K562 (cell line): Measurements from ENCODE around the gene HSDL2. TPM values are rescaled to one million over a fixed set of nuclear protein-coding genes. Genes with fewer than 3 reads are reported as not detected.

Source experiments
- ASH1L ChIP-seq: fragments of 450-650 bp; IDR thresholded peaks from 2 replicates; pipeline ENCODE4 v1.6.1; 2018; ENCODE audit warnings: borderline replicate concordance, mild to moderate bottlenecking, low read depth; ENCODE audit not compliant: partially characterized antibody
- HMGN3 ChIP-seq: IDR thresholded peaks from 2 replicates; pipeline ENCODE4 v1.6.1; 2011; ENCODE audit warnings: borderline replicate concordance, low read depth, mild to moderate bottlenecking, mixed read lengths, low read length; ENCODE audit not compliant: insufficient read length; ENCODE audit errors: extremely low read depth
- ILF3 ChIP-seq: fragments of 450-650 bp; IDR thresholded peaks from 2 replicates; pipeline ENCODE4 v1.6.1; 2018; ENCODE audit warnings: antibody characterized with exemption, mild to moderate bottlenecking, moderate library complexity, borderline replicate concordance
- NR2C1 ChIP-seq, 2 experiments: fragments of 450-650 bp; IDR thresholded peaks; 2 replicates each; pipeline ENCODE4 v1.6.1; 2017; ENCODE audit warnings: mild to moderate bottlenecking in 2 of 2, antibody characterized with exemption in 1 of 2, inconsistent platforms in 1 of 2, missing compliant biosample characterization in 1 of 2, missing genetic modification characterization in 1 of 2
- NR2C2 ChIP-seq, 2 experiments: fragments of 200-800 bp in 1 of 2; sonication (Bioruptor generic) in 1 of 2; sonication (generic) in 1 of 2; formaldehyde crosslinking in 1 of 2; IDR thresholded peaks; 2 replicates each; pipeline versions ENCODE4 v1.6.1 to v1.8.0; 2016 to 2022; ENCODE audit warnings: mild to moderate bottlenecking in 1 of 2, missing compliant biosample characterization in 1 of 2, missing genetic modification characterization in 1 of 2, missing genetic modification reagents in 1 of 2
- NR4A1 ChIP-seq, 2 experiments: fragments of 250-450 bp in 1 of 2; fragments of 450-650 bp in 1 of 2; sonication (Bioruptor Pico) in 1 of 2; IDR thresholded peaks; 2 replicates each; pipeline versions ENCODE4 v1.4.0 to v1.6.1; 2016 to 2020; ENCODE audit warnings: mild to moderate bottlenecking in 2 of 2, missing compliant biosample characterization in 1 of 2, missing genetic modification characterization in 1 of 2, moderate library complexity in 1 of 2
- PCBP1 ChIP-seq: fragments of 200-400 bp; formaldehyde crosslinking; IDR thresholded peaks from 2 replicates; pipeline ENCODE4 v1.6.1; 2018; ENCODE audit warnings: mild to moderate bottlenecking, low read depth, low read length; ENCODE audit not compliant: poor library complexity, severe bottlenecking
- RBBP5 ChIP-seq: fragments of 200-600 bp; sonication (generic); IDR thresholded peaks from 2 replicates; pipeline ENCODE4 v1.6.1; 2012; ENCODE audit warnings: borderline replicate concordance, mild to moderate bottlenecking, low read length, control low read depth, inconsistent platforms; ENCODE audit not compliant: insufficient read depth, poor library complexity, severe bottlenecking
- RBFOX2 ChIP-seq: fragments of 200-400 bp; formaldehyde crosslinking; IDR thresholded peaks from 2 replicates; pipeline ENCODE4 v1.6.1; 2017; ENCODE audit warnings: low read depth, mild to moderate bottlenecking, low read length, moderate library complexity
- SAP30 ChIP-seq: fragments of 200-600 bp; sonication (generic); IDR thresholded peaks from 2 replicates; pipeline ENCODE4 v1.6.1; 2012; ENCODE audit warnings: borderline replicate concordance, low read depth, mild to moderate bottlenecking, moderate library complexity, low read length, control low read depth, inconsistent platforms; ENCODE audit not compliant: insufficient read depth, poor library complexity, severe bottlenecking
- polyA plus RNA-seq, 8 experiments: library from polyadenylated mRNA; depleted of rRNA in 4 of 8; stranded (reverse) in 5 of 8; unstranded in 3 of 8; fragments of >200 nt; fragmentation: Nextera tagmentation in 2 of 8; fragmentation: Illumina TruSeq in 1 of 8; extraction: Ambion mirVana in 2 of 8; extraction: Trizol in 1 of 8; gene quantifications; 2 replicates each; pipeline versions ENCODE4 v1.2.1 to v1.2.3, GENCODE V29; 2011 to 2014; ENCODE audit warnings: inconsistent platforms in 1 of 8, missing spikeins in 1 of 8
- total RNA-seq, 7 experiments: library from RNA; depleted of rRNA in 6 of 7; stranded (reverse); fragments of >200 nt in 6 of 7; fragmentation: Illumina TruSeq in 2 of 7; extraction: Trizol in 2 of 7; gene quantifications; 2 replicates each; pipeline versions ENCODE4 v1.2.1 to v1.2.3, GENCODE V29; 2011 to 2021; ENCODE audit warnings: low replicate concordance in 1 of 7
- TF ChIP-seq, protein P1 (sequence below): sonication (generic); formaldehyde crosslinking; IDR thresholded peaks from 2 replicates; pipeline ENCODE4 v1.8.1; 2022; ENCODE audit warnings: missing genetic modification reagents
- TF ChIP-seq, protein P2 (sequence below): fragments of 450-650 bp; formaldehyde crosslinking; IDR thresholded peaks from 2 replicates; pipeline ENCODE4 v1.4.0; 2020; ENCODE audit warnings: mild to moderate bottlenecking, moderate library complexity
- TF ChIP-seq, protein P3 (sequence below): fragments of 200-800 bp; sonication (Bioruptor generic); IDR thresholded peaks from 2 replicates; pipeline ENCODE4 v1.6.1; 2017; ENCODE audit warnings: missing genetic modification characterization, missing compliant biosample characterization
- TF ChIP-seq, protein P4 (sequence below), 3 experiments: fragments of 200-800 bp in 1 of 3; sonication (Bioruptor generic) in 1 of 3; sonication (generic) in 1 of 3; formaldehyde crosslinking in 1 of 3; IDR thresholded peaks; 2 replicates each; pipeline versions ENCODE4 v1.6.1 to v1.8.0; 2016 to 2022; ENCODE audit warnings: mild to moderate bottlenecking in 2 of 3, missing compliant biosample characterization in 2 of 3, missing genetic modification characterization in 2 of 3, missing genetic modification reagents in 1 of 3
- TF ChIP-seq, protein P5 (sequence below): fragments of 200-400 bp; formaldehyde crosslinking; IDR thresholded peaks from 2 replicates; pipeline ENCODE4 v1.6.1; 2017; ENCODE audit warnings: mild to moderate bottlenecking, low read depth, low read length, moderate library complexity

Gene HSDL2
- total and polyA plus RNA-seq, 9 of the 15 experiments (the other 6 are each of a cell fraction or from before 2014, with no cell fraction given) = 22.8 to 74.1 (median 35.6) TPM

DNA sequence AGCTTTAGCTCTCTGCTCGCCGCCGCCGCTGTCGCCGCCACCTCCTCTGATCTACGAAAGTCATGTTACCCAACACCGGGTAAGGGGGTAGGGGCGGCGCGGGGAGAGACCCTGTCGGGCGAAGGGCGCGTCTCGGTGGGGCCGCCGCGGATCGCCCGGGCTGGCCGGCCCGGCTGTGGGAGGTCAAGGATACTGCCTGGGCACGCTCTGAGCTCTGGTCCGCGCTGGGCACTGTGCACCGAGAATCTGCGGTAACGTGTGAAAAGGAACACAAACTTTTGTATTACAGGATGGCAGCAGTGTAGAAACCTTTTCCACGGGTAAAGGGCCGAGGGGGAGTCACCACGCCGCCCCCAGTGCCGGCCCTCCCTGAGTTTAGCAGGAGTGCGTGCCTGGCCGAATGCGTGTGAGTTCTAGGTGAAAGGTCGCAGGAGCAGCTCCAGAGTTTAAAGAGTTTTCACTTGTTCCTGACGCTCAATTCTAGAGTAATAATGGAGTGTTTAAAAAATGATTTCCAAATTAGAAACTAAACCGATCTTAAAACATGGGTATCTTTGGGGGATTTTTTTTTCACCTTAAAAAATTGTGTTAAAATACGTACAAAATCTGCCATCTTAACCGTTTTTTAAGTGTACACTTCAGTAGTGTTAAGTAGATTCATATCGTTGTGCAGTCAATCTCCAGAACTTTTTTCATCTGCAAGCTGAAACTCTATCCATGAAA, at the start of gene HSDL2 (continued):
- TF ChIP-seq NR2C2 (CRISPR knock-in tag; IDR thresholded peaks at IDR 0.05) (no peak), NR2C2 (tag; IDR thresholded peaks at IDR 0.05) (peak; percentile 89), ILF3 (no peak), SAP30 (peak; percentile 28), ASH1L (no peak), HMGN3 (peak; percentile 58), PCBP1 (peak; percentile 31), NR4A1 (CRISPR knock-in tag; IDR thresholded peaks at IDR 0.05) (peak; percentile 61; the same call in 1 of the 2 replicates), NR4A1 (tag; IDR thresholded peaks at IDR 0.05) (no peak), RBBP5 (peak; percentile 35), RBFOX2 (peak; percentile 35), NR2C1 (IDR thresholded peaks at IDR 0.05) (peak; percentile 54), NR2C1 (tag; IDR thresholded peaks at IDR 0.05) (peak; percentile 74)
- TF ChIP-seq, protein P1, sequence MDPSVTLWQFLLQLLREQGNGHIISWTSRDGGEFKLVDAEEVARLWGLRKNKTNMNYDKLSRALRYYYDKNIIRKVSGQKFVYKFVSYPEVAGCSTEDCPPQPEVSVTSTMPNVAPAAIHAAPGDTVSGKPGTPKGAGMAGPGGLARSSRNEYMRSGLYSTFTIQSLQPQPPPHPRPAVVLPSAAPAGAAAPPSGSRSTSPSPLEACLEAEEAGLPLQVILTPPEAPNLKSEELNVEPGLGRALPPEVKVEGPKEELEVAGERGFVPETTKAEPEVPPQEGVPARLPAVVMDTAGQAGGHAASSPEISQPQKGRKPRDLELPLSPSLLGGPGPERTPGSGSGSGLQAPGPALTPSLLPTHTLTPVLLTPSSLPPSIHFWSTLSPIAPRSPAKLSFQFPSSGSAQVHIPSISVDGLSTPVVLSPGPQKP (CRISPR knock-in tag) = no peak
- TF ChIP-seq, protein P2, sequence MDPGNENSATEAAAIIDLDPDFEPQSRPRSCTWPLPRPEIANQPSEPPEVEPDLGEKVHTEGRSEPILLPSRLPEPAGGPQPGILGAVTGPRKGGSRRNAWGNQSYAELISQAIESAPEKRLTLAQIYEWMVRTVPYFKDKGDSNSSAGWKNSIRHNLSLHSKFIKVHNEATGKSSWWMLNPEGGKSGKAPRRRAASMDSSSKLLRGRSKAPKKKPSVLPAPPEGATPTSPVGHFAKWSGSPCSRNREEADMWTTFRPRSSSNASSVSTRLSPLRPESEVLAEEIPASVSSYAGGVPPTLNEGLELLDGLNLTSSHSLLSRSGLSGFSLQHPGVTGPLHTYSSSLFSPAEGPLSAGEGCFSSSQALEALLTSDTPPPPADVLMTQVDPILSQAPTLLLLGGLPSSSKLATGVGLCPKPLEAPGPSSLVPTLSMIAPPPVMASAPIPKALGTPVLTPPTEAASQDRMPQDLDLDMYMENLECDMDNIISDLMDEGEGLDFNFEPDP (CRISPR knock-in tag) = no peak
- TF ChIP-seq, protein P3, sequence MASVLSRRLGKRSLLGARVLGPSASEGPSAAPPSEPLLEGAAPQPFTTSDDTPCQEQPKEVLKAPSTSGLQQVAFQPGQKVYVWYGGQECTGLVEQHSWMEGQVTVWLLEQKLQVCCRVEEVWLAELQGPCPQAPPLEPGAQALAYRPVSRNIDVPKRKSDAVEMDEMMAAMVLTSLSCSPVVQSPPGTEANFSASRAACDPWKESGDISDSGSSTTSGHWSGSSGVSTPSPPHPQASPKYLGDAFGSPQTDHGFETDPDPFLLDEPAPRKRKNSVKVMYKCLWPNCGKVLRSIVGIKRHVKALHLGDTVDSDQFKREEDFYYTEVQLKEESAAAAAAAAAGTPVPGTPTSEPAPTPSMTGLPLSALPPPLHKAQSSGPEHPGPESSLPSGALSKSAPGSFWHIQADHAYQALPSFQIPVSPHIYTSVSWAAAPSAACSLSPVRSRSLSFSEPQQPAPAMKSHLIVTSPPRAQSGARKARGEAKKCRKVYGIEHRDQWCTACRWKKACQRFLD (CRISPR knock-in tag) = peak; percentile 32; the same call in 1 of the 2 replicates
- TF ChIP-seq, protein P4, sequence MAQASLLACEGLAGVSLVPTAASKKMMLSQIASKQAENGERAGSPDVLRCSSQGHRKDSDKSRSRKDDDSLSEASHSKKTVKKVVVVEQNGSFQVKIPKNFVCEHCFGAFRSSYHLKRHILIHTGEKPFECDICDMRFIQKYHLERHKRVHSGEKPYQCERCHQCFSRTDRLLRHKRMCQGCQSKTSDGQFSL (CRISPR knock-in tag; IDR thresholded peaks at IDR 0.05) = peak; percentile 42; the same call in 1 of the 2 replicates
- TF ChIP-seq, protein P4 (tag; IDR thresholded peaks at IDR 0.05) = no peak; a peak in 1 of 4 replicates
- TF ChIP-seq, protein P5, sequence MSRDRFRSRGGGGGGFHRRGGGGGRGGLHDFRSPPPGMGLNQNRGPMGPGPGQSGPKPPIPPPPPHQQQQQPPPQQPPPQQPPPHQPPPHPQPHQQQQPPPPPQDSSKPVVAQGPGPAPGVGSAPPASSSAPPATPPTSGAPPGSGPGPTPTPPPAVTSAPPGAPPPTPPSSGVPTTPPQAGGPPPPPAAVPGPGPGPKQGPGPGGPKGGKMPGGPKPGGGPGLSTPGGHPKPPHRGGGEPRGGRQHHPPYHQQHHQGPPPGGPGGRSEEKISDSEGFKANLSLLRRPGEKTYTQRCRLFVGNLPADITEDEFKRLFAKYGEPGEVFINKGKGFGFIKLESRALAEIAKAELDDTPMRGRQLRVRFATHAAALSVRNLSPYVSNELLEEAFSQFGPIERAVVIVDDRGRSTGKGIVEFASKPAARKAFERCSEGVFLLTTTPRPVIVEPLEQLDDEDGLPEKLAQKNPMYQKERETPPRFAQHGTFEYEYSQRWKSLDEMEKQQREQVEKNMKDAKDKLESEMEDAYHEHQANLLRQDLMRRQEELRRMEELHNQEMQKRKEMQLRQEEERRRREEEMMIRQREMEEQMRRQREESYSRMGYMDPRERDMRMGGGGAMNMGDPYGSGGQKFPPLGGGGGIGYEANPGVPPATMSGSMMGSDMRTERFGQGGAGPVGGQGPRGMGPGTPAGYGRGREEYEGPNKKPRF = no peak
